VCaP (cell line): Measurements from ENCODE around the gene PKIG.

Source experiments
- H3K27ac ChIP-seq: fragments of 450-650 bp; 2 replicates; pipeline ENCODE4 v1.5.1; 2017
- TF ChIP-seq, protein P1 (sequence below): fragments of 450-650 bp; conservative IDR thresholded peaks from 2 replicates; pipeline ENCODE4 v1.5.1; 2017; ENCODE audit warnings: mild to moderate bottlenecking, moderate library complexity

Gene PKIG

DNA sequence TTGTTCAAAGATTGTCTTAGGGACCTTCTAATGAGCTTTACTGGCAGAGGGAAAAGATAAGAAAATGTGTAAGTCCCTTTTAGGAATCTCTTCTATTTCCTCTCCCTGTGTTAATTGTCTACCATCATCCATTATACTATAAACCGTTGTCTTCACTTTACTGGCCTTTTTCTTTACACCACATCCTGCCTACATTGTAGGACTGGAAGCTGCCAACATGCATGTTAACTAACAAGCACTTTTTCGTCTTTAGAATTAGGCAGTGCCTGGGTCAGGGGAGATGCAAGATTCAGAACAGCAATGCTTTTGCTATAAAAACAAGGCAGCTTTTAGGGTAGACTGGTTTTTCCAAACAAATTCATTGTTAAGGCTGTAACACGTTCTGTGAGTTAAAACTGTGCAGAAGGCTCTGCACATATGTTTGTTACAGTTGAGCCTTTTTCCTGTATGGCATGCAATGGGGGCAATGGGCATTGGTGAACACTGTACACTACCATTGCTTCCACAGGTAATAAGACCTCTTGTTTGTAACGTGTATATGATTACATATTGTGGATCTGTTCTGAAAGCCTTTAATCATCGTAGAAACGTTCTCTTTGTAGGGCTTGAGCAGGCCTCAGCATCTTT, 10.9 kb upstream of the PKIG start:
- TF ChIP-seq, protein P1, sequence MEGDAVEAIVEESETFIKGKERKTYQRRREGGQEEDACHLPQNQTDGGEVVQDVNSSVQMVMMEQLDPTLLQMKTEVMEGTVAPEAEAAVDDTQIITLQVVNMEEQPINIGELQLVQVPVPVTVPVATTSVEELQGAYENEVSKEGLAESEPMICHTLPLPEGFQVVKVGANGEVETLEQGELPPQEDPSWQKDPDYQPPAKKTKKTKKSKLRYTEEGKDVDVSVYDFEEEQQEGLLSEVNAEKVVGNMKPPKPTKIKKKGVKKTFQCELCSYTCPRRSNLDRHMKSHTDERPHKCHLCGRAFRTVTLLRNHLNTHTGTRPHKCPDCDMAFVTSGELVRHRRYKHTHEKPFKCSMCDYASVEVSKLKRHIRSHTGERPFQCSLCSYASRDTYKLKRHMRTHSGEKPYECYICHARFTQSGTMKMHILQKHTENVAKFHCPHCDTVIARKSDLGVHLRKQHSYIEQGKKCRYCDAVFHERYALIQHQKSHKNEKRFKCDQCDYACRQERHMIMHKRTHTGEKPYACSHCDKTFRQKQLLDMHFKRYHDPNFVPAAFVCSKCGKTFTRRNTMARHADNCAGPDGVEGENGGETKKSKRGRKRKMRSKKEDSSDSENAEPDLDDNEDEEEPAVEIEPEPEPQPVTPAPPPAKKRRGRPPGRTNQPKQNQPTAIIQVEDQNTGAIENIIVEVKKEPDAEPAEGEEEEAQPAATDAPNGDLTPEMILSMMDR = no peak
- H3K27ac ChIP-seq = peak overlapping the region; percentile 72; the same call in 1 of the 2 replicates

DNA sequence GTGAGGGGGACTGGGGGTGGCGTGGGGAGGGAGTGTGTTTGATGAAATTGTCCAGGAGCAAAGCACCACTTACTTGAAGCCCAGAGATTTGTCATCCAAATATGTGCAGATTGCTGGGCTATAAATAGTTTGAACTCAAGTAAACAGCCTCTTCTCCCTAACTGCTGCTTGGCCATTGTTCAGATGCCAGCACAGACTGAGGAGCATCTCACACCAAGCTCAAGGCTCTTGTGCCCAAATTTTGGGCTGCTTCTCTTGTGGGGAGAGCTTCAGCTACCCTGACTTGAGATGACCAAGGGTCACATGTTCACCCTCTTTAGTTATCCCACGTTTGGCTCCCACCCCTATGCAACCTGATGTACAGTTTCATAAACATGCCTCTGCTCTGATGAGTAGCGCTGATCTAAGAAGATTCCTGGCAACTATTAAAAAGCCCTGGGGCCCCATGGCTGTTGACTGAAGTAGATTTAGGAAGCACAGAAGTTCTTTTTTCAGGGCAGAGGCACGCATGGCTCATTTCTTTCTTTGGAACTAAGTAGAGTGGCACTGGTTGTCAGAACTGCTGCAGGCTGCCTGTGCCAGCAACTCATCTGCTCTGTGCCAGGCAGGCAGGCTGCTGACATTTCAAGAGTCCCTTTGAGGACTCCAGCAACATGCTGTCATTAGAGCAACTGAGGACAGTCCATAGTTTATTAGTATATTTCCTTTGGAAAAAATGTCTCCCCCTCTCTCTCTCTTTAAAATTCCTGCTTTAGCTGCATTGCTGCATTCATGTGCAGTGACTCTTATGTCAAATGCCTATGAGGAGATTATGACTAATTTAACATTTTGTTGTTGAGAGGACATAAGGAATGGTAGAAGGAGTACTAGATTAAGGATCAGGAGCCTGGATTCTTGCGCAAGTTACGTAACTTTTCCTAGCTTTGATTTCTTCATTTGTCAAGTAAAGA, 9.6 kb upstream of the PKIG start:
- H3K27ac ChIP-seq = peak overlapping the region; percentile 72

DNA sequence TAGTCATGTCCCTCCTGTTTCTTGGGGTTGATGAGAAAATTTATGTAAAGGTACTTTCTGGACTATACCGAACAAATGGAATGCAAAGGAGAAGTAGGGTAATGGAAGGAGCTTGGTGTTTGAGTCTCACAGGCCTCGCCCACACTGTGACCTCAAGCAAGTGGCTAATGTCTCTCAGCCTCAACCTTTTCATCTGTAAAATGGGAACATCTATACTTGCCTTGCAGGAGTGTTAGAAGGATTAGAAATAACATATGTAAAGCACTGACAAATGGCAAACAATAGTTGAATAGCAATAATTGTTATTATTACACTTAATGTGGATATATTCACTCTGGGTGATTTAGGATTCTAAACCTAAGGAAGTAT, 8.9 kb upstream of the PKIG start:
- TF ChIP-seq, protein P1 = no peak
- H3K27ac ChIP-seq = peak overlapping the region; percentile 72

More for the DNA sequence above, 9.6 kb upstream of the PKIG start:
- TF ChIP-seq, protein P1 = no peak

DNA sequence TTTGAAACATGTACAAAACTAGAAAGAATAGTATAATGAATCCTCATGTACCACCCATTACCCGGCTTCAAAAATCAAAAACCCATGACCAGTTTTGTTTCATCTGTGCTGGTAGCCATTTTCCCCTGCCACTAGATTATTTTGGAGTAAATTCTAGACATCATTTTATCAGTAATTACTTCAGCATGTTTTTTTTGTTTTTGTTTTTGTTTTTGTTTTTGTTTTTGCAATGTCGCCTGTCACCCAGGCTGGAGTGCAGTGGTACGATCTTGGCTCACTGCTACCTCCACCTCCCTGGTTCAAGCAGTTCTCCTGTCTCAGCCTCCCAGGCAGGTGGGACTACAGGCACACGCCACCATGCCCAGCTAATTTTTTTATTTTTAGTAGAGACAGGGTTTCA, 8.0 kb upstream of the PKIG start:
- peak overlapping the region; percentile 72 for H3K27ac ChIP-seq

DNA sequence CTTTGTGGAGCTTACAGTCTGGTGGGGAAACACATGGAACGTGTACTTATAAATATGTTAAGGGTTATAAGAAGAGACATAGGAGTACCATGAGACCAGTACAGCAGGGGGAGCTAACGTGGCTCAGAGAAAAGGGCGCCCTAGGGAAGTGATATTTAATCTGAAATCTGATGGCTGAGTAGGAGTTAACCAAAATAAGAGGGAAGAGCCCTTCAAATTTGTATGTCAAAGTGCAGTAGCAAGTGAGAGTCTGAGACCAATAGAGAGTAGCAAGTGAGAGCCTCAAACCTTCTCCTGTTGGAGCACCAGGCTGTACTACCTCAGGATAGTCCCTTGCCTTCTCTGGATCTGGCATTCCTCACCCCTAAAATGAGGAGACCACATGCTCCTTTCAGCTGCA, 6.1 kb upstream of the PKIG start:
- TF ChIP-seq, protein P1 = peak; percentile 3; the same call in 1 of the 2 replicates
- H3K27ac ChIP-seq = no peak overlapping the region

More for the DNA sequence above, 8.0 kb upstream of the PKIG start:
- TF ChIP-seq, protein P1 = no peak

DNA sequence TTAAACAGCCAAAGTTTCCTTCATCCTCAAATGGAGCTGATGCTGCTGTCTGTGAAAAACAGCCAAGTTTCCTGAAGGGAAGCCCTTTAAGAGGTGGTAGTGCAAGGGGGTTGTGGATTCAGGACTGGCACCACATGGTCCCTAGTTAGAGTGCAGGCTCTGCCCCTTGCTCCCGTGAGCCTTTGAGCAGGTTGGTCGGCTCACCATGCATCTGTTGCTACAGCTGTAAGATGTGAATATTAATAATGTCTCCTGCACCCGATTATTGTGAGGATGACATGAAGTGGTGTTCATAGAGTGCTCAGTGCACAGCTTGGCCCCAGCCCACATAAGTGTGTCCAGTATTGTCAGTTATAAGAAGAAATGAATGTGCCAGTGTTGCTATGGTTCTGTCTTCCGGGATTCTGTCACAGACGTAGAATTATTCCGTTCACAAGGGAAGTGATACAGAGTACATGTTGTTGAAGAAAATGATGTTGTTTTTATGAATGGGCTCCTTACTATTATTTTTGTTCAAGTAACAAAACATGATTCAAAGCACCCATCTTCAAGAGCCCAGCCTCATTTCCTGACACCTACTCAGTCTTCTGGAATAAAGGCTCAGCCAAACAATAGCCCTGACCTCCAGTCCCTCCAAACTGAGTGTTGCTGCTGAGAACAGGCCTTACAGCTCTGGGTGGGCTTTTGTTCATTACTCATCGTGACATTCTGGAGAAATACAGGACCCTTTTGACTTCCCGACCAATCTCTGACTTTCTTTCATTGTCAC, 2.9 kb upstream of the PKIG start:
- TF ChIP-seq, protein P1 = no peak
- peak overlapping the region; percentile 55; the same call in 1 of the 2 replicates for H3K27ac ChIP-seq
